HepG2 (cell line): ENCODE results near the gene TMEM183A. TPM values are rescaled to one million over a fixed set of nuclear protein-coding genes. Genes with fewer than 3 reads are reported as not detected.

Source experiments
- BCLAF1 ChIP-seq: fragments of 450-650 bp; IDR thresholded peaks from 2 replicates; pipeline ENCODE4 v1.6.1; 2017; ENCODE audit warnings: mild to moderate bottlenecking
- IKZF5 ChIP-seq: IDR thresholded peaks from 2 replicates; pipeline ENCODE4 v1.6.1; 2018; ENCODE audit warnings: missing genetic modification reagents, mild to moderate bottlenecking, missing compliant biosample characterization
- JDP2 ChIP-seq: sonication (generic); formaldehyde crosslinking; IDR thresholded peaks from 2 replicates; pipeline ENCODE4 v1.8.1; 2022; ENCODE audit warnings: missing genetic modification reagents, borderline replicate concordance
- MAX ChIP-seq: IDR thresholded peaks from 2 replicates; pipeline ENCODE4 v1.6.1; 2012; ENCODE audit warnings: inconsistent platforms
- NR2F6 ChIP-seq, 2 experiments: IDR thresholded peaks; 2 replicates each; pipeline ENCODE4 v1.6.1; 2016; ENCODE audit warnings: antibody characterized with exemption in 1 of 2, mild to moderate bottlenecking in 1 of 2
- PBX3 ChIP-seq: sonication (generic); formaldehyde crosslinking; IDR thresholded peaks from 2 replicates; pipeline ENCODE4 v1.8.1; 2023; ENCODE audit warnings: missing genetic modification reagents, inconsistent platforms, borderline replicate concordance
- REL ChIP-seq: sonication (generic); formaldehyde crosslinking; conservative IDR thresholded peaks from 2 replicates; pipeline ENCODE4 v1.8.0; 2022; ENCODE audit warnings: mild to moderate bottlenecking, missing genetic modification reagents, moderate library complexity
- TFAP4 ChIP-seq: sonication (generic); IDR thresholded peaks from 2 replicates; pipeline ENCODE4 v1.6.1; 2016; ENCODE audit warnings: low read depth, borderline replicate concordance
- TFDP1 ChIP-seq: IDR thresholded peaks from 2 replicates; pipeline ENCODE4 v1.6.1; 2016; ENCODE audit warnings: missing compliant biosample characterization, missing genetic modification reagents, borderline replicate concordance
- TIGD3 ChIP-seq: sonication (generic); formaldehyde crosslinking; IDR thresholded peaks from 2 replicates; pipeline ENCODE4 v1.5.1; 2020; ENCODE audit warnings: mild to moderate bottlenecking, missing genetic modification reagents, borderline replicate concordance
- XRCC5 ChIP-seq: fragments of 200-400 bp; formaldehyde crosslinking; optimal IDR thresholded peaks from 2 replicates; pipeline ENCODE3; 2017; ENCODE audit warnings: mild to moderate bottlenecking, low read length
- ZNF24 ChIP-seq: fragments of 450-650 bp; IDR thresholded peaks from 2 replicates; pipeline ENCODE4 v1.6.1; 2017; ENCODE audit warnings: antibody characterized with exemption, mild to moderate bottlenecking
- ZNF563 ChIP-seq: sonication (generic); formaldehyde crosslinking; IDR thresholded peaks from 2 replicates; pipeline ENCODE4 v1.8.0; 2022; ENCODE audit warnings: mild to moderate bottlenecking, moderate library complexity, missing genetic modification reagents
- ZNF598 ChIP-seq: sonication (generic); formaldehyde crosslinking; IDR thresholded peaks from 2 replicates; pipeline ENCODE4 v1.5.1; 2020; ENCODE audit warnings: mild to moderate bottlenecking, missing genetic modification reagents, borderline replicate concordance
- ZNF652 ChIP-seq: IDR thresholded peaks from 2 replicates; pipeline ENCODE4 v1.6.1; 2016; ENCODE audit warnings: low read depth, borderline replicate concordance
- ZNF850 ChIP-seq: sonication (generic); formaldehyde crosslinking; conservative IDR thresholded peaks from 2 replicates; pipeline ENCODE4 v1.9.0; 2021; ENCODE audit warnings: mild to moderate bottlenecking, missing genetic modification reagents
- polyA plus RNA-seq, 8 experiments: library from polyadenylated mRNA; depleted of rRNA in 3 of 8; stranded (reverse) in 7 of 8; unstranded in 1 of 8; fragments of >200 nt; fragmentation: Illumina TruSeq in 4 of 8; extraction: Trizol in 4 of 8; gene quantifications; 2 replicates each; pipeline versions ENCODE4 v1.2.1 to v1.2.3, GENCODE V29; 2011 to 2016; ENCODE audit warnings: low read depth in 4 of 8, missing spikeins in 1 of 8, mixed read lengths in 1 of 8; ENCODE audit not compliant: insufficient read depth in 1 of 8
- total RNA-seq, 5 experiments: library from RNA; depleted of rRNA; stranded (reverse); fragments of >200 nt; fragmentation: Illumina TruSeq; extraction: Trizol; gene quantifications; 2 replicates each; pipeline ENCODE4 v1.2.3, GENCODE V29; 2016; ENCODE audit warnings: low read depth in 1 of 5

The TMEM183A gene
- total and polyA plus RNA-seq, 2 of the 13 experiments (the other 11 are each of a cell fraction or from before 2014, with no cell fraction given), result 59.7 to 82.0 TPM

- TF ChIP-seq TFDP1 (CRISPR knock-in tag), result peak; percentile 39; the same call in 1 of the 2 replicates
- TF ChIP-seq PBX3 (CRISPR knock-in tag), result no peak
- no peak for TF ChIP-seq ZNF850 (CRISPR knock-in tag)
- no peak for TF ChIP-seq TIGD3 (CRISPR knock-in tag)
- no peak for TF ChIP-seq TFAP4
- TF ChIP-seq REL (CRISPR knock-in tag), result no peak
- TF ChIP-seq XRCC5, result no peak
- no peak for TF ChIP-seq IKZF5 (CRISPR knock-in tag)
- TF ChIP-seq ZNF563 (CRISPR knock-in tag), result no peak
- TF ChIP-seq MAX, result peak; percentile 79
- TF ChIP-seq BCLAF1, result no peak
- TF ChIP-seq NR2F6 (IDR thresholded peaks at IDR 0.05), result peak; percentile 30; the same call in 1 of the 2 replicates
- no peak for TF ChIP-seq NR2F6 (CRISPR knock-in tag; IDR thresholded peaks at IDR 0.05)
- peak; percentile 73 for TF ChIP-seq ZNF652 (CRISPR knock-in tag)
- no peak for TF ChIP-seq ZNF598 (CRISPR knock-in tag)
- no peak for TF ChIP-seq JDP2 (CRISPR knock-in tag)
- no peak for TF ChIP-seq ZNF24
- TF ChIP-seq, all 625 proteins: peak for 9
Measured at GRCh38 chr1:202987922-202988583, 19.1 kb upstream of the TMEM183A start (continued).
